Peyer's patch (tissue), 4 donors: Measurements from ENCODE around the gene DHRSX. TPM values are rescaled to one million over a fixed set of nuclear protein-coding genes. Genes with fewer than 3 reads are reported as not detected.

Experiments used
- DNase-seq, 3 donors: peaks; one replicate each; pipeline ENCODE4 v3.0.0-alpha.2; 2017 to 2019
- H3K27ac ChIP-seq, 4 donors: fragments of 200-600 bp; sonication (generic); one replicate each; pipeline ENCODE4 v1.5.1; 2016 to 2019
- H3K27me3 ChIP-seq, 2 donors: fragments of 200-600 bp; sonication (generic); one replicate each; pipeline ENCODE4 v1.5.1; 2019
- H3K36me3 ChIP-seq, 3 donors: fragments of 200-600 bp; sonication (generic); one replicate each; pipeline ENCODE4 v1.5.1; 2016 to 2019
- H3K4me1 ChIP-seq, 4 donors: fragments of 200-600 bp; sonication (generic); one replicate each; pipeline ENCODE4 v1.5.1; 2016 to 2019
- H3K4me3 ChIP-seq, 4 donors: fragments of 200-600 bp; sonication (generic); 1 replicate in 3 of 4; 2 replicates in 1 of 4; pipeline ENCODE4 v1.5.1; 2016 to 2019; ENCODE audit warnings: mild to moderate bottlenecking in 1 of 4
- H3K9me3 ChIP-seq, 4 donors: fragments of 200-600 bp; sonication (generic); one replicate each; pipeline ENCODE4 v1.5.1; 2016 to 2019; ENCODE audit warnings: mild to moderate bottlenecking in 1 of 4
- CTCF ChIP-seq, 6 experiments: fragments of 450-650 bp in 4 of 6; fragments of 200-600 bp in 2 of 6; sonication (generic) in 1 of 6; IDR thresholded peaks; one replicate each; pipeline ENCODE4 v1.5.1; 2017 to 2019; ENCODE audit warnings: antibody characterized with exemption in 6 of 6, mild to moderate bottlenecking in 3 of 6, moderate library complexity in 1 of 6
- POLR2A ChIP-seq, 2 donors: fragments of 450-650 bp; IDR thresholded peaks; one replicate each; pipeline ENCODE4 v1.5.1; 2017; ENCODE audit warnings: antibody characterized with exemption in 2 of 2, mild to moderate bottlenecking in 2 of 2, moderate library complexity in 2 of 2
- total RNA-seq, 4 donors: library from RNA; depleted of rRNA; stranded (reverse); fragments of >200 nt; gene quantifications; one replicate each; pipeline ENCODE4 v1.1.0, GENCODE V29; 2016

The DHRSX gene
- total RNA-seq, 4 donors from 2014 or later: 21.5 to 55.4 (median 40.4) TPM

- no peak for DNase-seq
- no peak overlapping the region for H3K27ac ChIP-seq
- H3K4me3 ChIP-seq: no peak overlapping the region
- H3K36me3 ChIP-seq: peaks cover 0 to 20% (median 0%) of the 10 kb centered on the region in 3 donors
- H3K27me3 ChIP-seq: no peaks in the 10 kb centered on the region
- no peaks in the 10 kb centered on the region for H3K4me1 ChIP-seq
- TF ChIP-seq CTCF (IDR thresholded peaks at IDR 0.05) (no peak), POLR2A (IDR thresholded peaks at IDR 0.05) (no peak)
- no peaks in the 10 kb centered on the region for H3K9me3 ChIP-seq
Measured at GRCh38 chrX:2418000-2418399, 82.8 kb downstream of the DHRSX start.

- Histone ChIP-seq H3K27me3 (no peaks in the 10 kb centered on the region), H3K4me1 (no peaks in the 10 kb centered on the region), H3K36me3 (peaks cover 0 to 10% (median 0%) of the 10 kb centered on the region in 3 donors), H3K4me3 (no peak overlapping the region), H3K27ac (no peak overlapping the region), H3K9me3 (no peaks in the 10 kb centered on the region)
- DNase-seq: no peak
- TF ChIP-seq POLR2A (IDR thresholded peaks at IDR 0.05) (no peak), CTCF (IDR thresholded peaks at IDR 0.05) (no peak)
Measured at GRCh38 chrX:2416851-2417604, 83.7 kb downstream of the DHRSX start.

- DNase-seq: no peak
- Histone ChIP-seq H3K4me3 (no peak overlapping the region), H3K36me3 (no peaks in the 10 kb centered on the region), H3K27me3 (no peaks in the 10 kb centered on the region), H3K27ac (no peak overlapping the region), H3K4me1 (no peaks in the 10 kb centered on the region), H3K9me3 (no peaks in the 10 kb centered on the region)
- TF ChIP-seq POLR2A (IDR thresholded peaks at IDR 0.05) (no peak), CTCF (IDR thresholded peaks at IDR 0.05) (no peak)
Measured at GRCh38 chrX:2414384-2414783, 86.4 kb downstream of the DHRSX start.

GRCh38 chrX:2413969-2414368 lies 86.8 kb downstream of the DHRSX start:
- no peaks in the 10 kb centered on the region for H3K4me1 ChIP-seq
- H3K36me3 ChIP-seq: no peaks in the 10 kb centered on the region
- no peak for TF ChIP-seq POLR2A (IDR thresholded peaks at IDR 0.05)
- TF ChIP-seq CTCF (IDR thresholded peaks at IDR 0.05): no peak
- DNase-seq: no peak
- no peaks in the 10 kb centered on the region for H3K9me3 ChIP-seq
- H3K27me3 ChIP-seq: no peaks in the 10 kb centered on the region
- H3K27ac ChIP-seq: no peak overlapping the region
- no peak overlapping the region for H3K4me3 ChIP-seq

GRCh38 chrX:2412131-2412530 lies 88.6 kb downstream of the DHRSX start:
- Histone ChIP-seq H3K27ac (no peak overlapping the region), H3K9me3 (peaks cover 0 to 3% (median 0%) of the 10 kb centered on the region in 4 donors), H3K4me1 (no peaks in the 10 kb centered on the region), H3K27me3 (no peaks in the 10 kb centered on the region), H3K36me3 (peaks cover 0 to 13% (median 0%) of the 10 kb centered on the region in 3 donors), H3K4me3 (no peak overlapping the region)
- TF ChIP-seq CTCF (IDR thresholded peaks at IDR 0.05) (no peak), POLR2A (IDR thresholded peaks at IDR 0.05) (no peak)
- no peak for DNase-seq
